ENCODE measurements around the gene GJC2. TPM values are rescaled to one million over a fixed set of nuclear protein-coding genes. Genes with fewer than 3 reads are reported as not detected.

Gene GJC2
- total and polyA plus RNA-seq, 10 of the 15 experiments (the other 5 are each of a cell fraction or from before 2014, with no cell fraction given), result 0.04 to 0.44 (median 0.07) TPM; not detected in 4

DNA sequence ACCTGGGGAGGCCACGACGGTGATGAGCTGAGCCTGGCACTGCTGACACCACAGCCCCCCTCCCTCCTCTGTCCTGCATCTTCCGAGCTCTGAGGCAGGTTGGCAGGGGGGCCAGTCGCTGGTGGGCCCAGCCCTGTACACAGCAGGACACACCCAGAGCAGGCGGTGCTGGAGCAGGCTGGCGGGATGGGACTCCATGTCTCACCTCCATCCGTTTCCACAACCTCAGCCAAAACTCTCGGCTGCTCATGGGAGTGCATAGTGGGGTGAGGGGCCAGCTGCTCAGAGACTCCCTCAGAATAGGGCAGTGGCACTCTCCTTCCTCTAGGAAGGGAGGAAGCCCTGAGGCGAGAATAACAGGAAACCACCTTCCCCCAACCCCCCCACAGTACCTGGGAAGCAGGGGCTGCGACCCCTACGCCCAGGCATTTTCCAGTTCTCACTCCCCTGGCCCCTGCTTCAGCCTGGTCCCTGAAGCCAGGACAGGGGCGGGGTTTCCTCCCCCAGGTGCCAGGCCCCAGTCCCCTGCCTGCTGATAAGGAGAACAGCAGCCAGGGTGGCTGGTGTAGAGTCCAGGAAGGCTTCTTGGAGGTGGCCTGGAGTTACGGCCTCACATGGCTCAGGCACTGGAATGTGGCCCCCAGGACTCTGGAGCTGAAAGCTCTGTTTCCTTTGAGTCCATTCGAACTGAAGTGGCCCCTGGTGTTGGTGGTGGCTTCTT, 12.7 kb downstream of the GJC2 start:
- Histone ChIP-seq H3K9ac (ENCODE audit: control insufficient read depth, insufficient read depth, low read length) (no peak overlapping the region), H3K27me3 (replicated peaks in 1 of 2; ENCODE audit: control insufficient read depth in 2 of 2, insufficient read depth in 2 of 2, low read length in 1 of 2) (no peaks in the 10 kb centered on the region), H3K4me2 (ENCODE audit: control insufficient read depth, insufficient read depth) (no peak overlapping the region), H3K9me3 (replicated peaks; ENCODE audit: control insufficient read depth, insufficient read depth, low read length) (no peaks in the 10 kb centered on the region), H3K4me3 (no peak overlapping the region), H3K27ac (ENCODE audit: control insufficient read depth, insufficient read depth) (no peak overlapping the region), H3K36me3 (ENCODE audit: control insufficient read depth in 2 of 2, insufficient read depth in 2 of 2, low read length in 1 of 2) (no peaks in the 10 kb centered on the region), H3K4me1 (ENCODE audit: control insufficient read depth, insufficient read depth, low read length) (peaks cover 7% of the 10 kb centered on the region), H3K79me2 (ENCODE audit: control insufficient read depth, insufficient read depth, low read length) (peaks cover 4% of the 10 kb centered on the region), H4K20me1 (ENCODE audit: control insufficient read depth, insufficient read depth) (no peaks in the 10 kb centered on the region; the same call in 1 of the 2 replicates), H2AFZ (ENCODE audit: control insufficient read depth, low read depth, low read length) (no peak overlapping the region)
- POLR2A ChIA-PET, result interaction anchor here (1.1 kb wide), 2 partner anchors 10 to 22 kb away, joined by 3 read pairs; no protein-coding TSS in a partner anchor
- in situ Hi-C loops (cut with MboI) (no loop called here), intact Hi-C loops (cut with micrococcal nuclease; ENCODE audit: unreplicated experiment) (no loop called here)
- RAD21 ChIA-PET (ENCODE audit: unreplicated experiment), result no interaction called here
- SMC1A ChIA-PET (ENCODE audit: uncharacterized antibody, unreplicated experiment), result no interaction called here
- no TSS peak for BruUV-seq (replicated peaks)
- no peak for ATAC-seq
- no peak for FAIRE-seq
- DNase-seq (ENCODE audit: low read depth, low spot score), result no peak
- 39% methylated on average over 14 of the region's 14 CpGs for WGBS (ENCODE audit: insufficient coverage, insufficient replicate concordance, low lambda C conversion rate, missing lambda C conversion rate)
- no peak for TF ChIP-seq PML (IDR thresholded peaks at IDR 0.05; ENCODE audit: low read length)
- TF ChIP-seq FOXK2 (IDR thresholded peaks at IDR 0.05), result no peak
- CTCF ChIA-PET, result no interaction called here

DNA sequence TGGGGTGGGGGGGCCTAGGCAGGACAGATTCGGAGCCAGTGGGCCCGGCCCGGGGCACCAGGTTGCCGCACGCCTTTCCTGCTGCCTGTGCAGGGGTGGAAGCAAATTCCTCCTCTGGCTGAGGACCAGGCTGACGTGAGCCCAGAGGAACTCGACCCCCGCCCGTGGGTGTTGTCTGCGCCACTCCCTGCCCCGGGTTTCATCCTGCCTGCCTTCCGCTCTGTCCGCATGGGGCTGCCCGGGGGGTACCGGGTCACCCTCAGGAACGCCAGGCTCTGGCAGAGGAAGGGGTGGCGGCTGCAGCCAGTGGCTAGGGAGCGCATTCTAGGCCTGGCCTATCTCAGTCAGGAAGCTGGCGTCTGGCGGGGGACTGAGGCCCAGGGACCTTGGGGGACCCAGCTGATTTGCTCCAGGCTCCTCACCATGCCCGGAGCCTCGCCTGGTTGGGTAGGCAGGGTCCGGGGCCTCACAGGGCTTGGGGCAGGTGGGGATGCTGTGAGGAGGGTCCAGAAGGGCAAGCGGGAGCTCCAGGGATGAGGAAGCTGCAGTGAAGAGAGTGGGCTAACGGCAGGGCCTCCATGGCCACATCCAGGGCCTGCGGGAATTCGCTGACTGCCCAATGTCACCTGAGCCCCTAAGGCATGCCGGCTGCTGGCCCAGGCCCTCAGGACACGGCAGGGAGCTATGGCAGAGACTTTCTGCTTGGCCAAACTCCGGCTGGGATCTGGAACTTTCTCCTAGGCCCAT, 13.4 kb downstream of the GJC2 start:
- Histone ChIP-seq H3K36me3 (ENCODE audit: control insufficient read depth in 2 of 2, insufficient read depth in 2 of 2, low read length in 1 of 2) (no peaks in the 10 kb centered on the region), H3K27me3 (replicated peaks in 1 of 2; ENCODE audit: control insufficient read depth in 2 of 2, insufficient read depth in 2 of 2, low read length in 1 of 2) (no peaks in the 10 kb centered on the region), H3K4me3 (no peak overlapping the region), H4K20me1 (ENCODE audit: control insufficient read depth, insufficient read depth) (no peaks in the 10 kb centered on the region; the same call in 1 of the 2 replicates), H3K79me2 (ENCODE audit: control insufficient read depth, insufficient read depth, low read length) (peaks cover 4% of the 10 kb centered on the region), H3K4me2 (ENCODE audit: control insufficient read depth, insufficient read depth) (no peak overlapping the region), H2AFZ (ENCODE audit: control insufficient read depth, low read depth, low read length) (no peak overlapping the region), H3K9me3 (replicated peaks; ENCODE audit: control insufficient read depth, insufficient read depth, low read length) (no peaks in the 10 kb centered on the region), H3K4me1 (ENCODE audit: control insufficient read depth, insufficient read depth, low read length) (peaks cover 7% of the 10 kb centered on the region), H3K9ac (ENCODE audit: control insufficient read depth, insufficient read depth, low read length) (no peak overlapping the region), H3K27ac (ENCODE audit: control insufficient read depth, insufficient read depth) (no peak overlapping the region)
- intact Hi-C loops (cut with micrococcal nuclease; ENCODE audit: unreplicated experiment), result no loop called here
- ATAC-seq, result no peak
- FAIRE-seq, result no peak
- ChIA-PET SMC1A (ENCODE audit: uncharacterized antibody, unreplicated experiment) (no interaction called here), CTCF (no interaction called here), POLR2A (no interaction called here), RAD21 (ENCODE audit: unreplicated experiment) (no interaction called here)
- WGBS (ENCODE audit: insufficient coverage, insufficient replicate concordance, low lambda C conversion rate, missing lambda C conversion rate), result 64% methylated on average over 29 of the region's 30 CpGs
- in situ Hi-C loops (cut with MboI), result no loop called here
- no TSS peak for BruUV-seq (replicated peaks)
- no peak for DNase-seq (ENCODE audit: low read depth, low spot score)
- TF ChIP-seq KAT2A (conservative IDR thresholded peaks at IDR 0.05; ENCODE audit: control insufficient read depth, low read depth, low read length) (no peak), IRF4 (IDR thresholded peaks at IDR 0.05; ENCODE audit: low read depth, low read length) (no peak), EGR1 (IDR thresholded peaks at IDR 0.05; ENCODE audit: borderline replicate concordance in 1 of 2, low read depth in 2 of 2, low read length in 2 of 2) (no peak), JUNB (IDR thresholded peaks at IDR 0.05) (no peak), ZZZ3 (IDR thresholded peaks at IDR 0.05; ENCODE audit: control insufficient read depth, insufficient read length, low read depth) (no peak), CREB1 (IDR thresholded peaks at IDR 0.05; ENCODE audit: low read depth) (no peak), ASH2L (IDR thresholded peaks at IDR 0.05; ENCODE audit: borderline replicate concordance, low read depth) (no peak), IKZF1 (conservative IDR thresholded peaks at IDR 0.05) (no peak), SREBF2 (IDR thresholded peaks at IDR 0.05; ENCODE audit: low read length) (no peak), TCF3 (IDR thresholded peaks at IDR 0.05; ENCODE audit: borderline replicate concordance, insufficient read depth, low read depth, low read length) (no peak), RAD51 (IDR thresholded peaks at IDR 0.05) (no peak)
- TF ChIP-seq, protein P1, sequence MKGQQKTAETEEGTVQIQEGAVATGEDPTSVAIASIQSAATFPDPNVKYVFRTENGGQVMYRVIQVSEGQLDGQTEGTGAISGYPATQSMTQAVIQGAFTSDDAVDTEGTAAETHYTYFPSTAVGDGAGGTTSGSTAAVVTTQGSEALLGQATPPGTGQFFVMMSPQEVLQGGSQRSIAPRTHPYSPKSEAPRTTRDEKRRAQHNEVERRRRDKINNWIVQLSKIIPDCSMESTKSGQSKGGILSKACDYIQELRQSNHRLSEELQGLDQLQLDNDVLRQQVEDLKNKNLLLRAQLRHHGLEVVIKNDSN (IDR thresholded peaks at IDR 0.05; ENCODE audit: borderline replicate concordance, extremely low read length, insufficient read depth, low read depth, low read length), result no peak
- TF ChIP-seq, protein P2, sequence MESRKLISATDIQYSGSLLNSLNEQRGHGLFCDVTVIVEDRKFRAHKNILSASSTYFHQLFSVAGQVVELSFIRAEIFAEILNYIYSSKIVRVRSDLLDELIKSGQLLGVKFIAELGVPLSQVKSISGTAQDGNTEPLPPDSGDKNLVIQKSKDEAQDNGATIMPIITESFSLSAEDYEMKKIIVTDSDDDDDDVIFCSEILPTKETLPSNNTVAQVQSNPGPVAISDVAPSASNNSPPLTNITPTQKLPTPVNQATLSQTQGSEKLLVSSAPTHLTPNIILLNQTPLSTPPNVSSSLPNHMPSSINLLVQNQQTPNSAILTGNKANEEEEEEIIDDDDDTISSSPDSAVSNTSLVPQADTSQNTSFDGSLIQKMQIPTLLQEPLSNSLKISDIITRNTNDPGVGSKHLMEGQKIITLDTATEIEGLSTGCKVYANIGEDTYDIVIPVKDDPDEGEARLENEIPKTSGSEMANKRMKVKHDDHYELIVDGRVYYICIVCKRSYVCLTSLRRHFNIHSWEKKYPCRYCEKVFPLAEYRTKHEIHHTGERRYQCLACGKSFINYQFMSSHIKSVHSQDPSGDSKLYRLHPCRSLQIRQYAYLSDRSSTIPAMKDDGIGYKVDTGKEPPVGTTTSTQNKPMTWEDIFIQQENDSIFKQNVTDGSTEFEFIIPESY (IDR thresholded peaks at IDR 0.05), result no peak
